RWPE1 (cell line): ENCODE measurements around the gene PRDX1.
"Not testable (repeated sequence)": the region's sequence is repeated elsewhere in the genome, so short reads cannot be mapped to it uniquely, and the experiment has no call there.

ENCODE experiments used
- CTCF ChIA-PET: fragments of 350-600 bp; sonication (Branson Sonifier 250); formaldehyde crosslinking; extraction: SDS; loops from one replicate; lab custom pipeline; 2021; lab: Yijun Ruan, JAX
- POLR2A ChIA-PET: fragments of 400-600 bp; formaldehyde crosslinking; extraction: SDS; loops from one replicate; lab custom pipeline; 2020; ENCODE audit warnings: antibody characterized with exemption; ENCODE audit not compliant: low non-redundant PET; lab: Yijun Ruan, JAX
- DNase-seq: peaks from one replicate; pipeline ENCODE4 v3.0.0; 2012; ENCODE audit warnings: low spot score
- H3K27ac ChIP-seq: fragments of 450-650 bp; 2 replicates; pipeline ENCODE4 v1.5.1; 2017
- TF ChIP-seq, protein P1 (sequence below): fragments of 450-650 bp; conservative IDR thresholded peaks from 2 replicates; pipeline ENCODE4 v1.5.1; 2017; ENCODE audit warnings: low read depth, mild to moderate bottlenecking

PRDX1 gene

DNA sequence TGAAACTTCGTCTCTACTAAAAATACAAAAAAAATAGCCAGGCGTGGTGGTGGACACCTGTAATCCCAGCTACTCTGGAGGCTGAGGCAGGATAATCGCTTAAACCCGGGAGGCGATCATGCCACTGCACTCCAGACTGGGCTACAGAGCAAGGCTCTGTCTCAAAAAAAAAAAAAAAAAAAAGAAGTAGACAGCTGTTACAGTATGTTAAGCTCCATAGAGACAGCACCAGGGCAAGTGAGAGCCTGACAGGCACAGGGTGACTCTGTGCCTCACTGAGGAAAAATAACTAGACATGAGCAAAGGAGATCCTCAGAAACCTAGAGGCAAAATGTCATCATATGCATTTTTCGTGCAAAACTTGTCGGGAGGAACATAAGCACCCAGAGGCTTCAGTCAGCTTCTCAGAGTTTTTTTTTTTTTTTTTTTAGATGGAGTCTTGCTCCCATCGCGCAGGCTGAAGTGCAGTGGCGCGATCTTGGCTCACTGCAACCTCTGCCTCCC, 9.0 kb upstream of the PRDX1 start:
- DNase-seq: no peak
- H3K27ac ChIP-seq: no peak overlapping the region
- ChIA-PET POLR2A (interaction anchor here (0.6 kb wide), 1 partner anchor 190 kb away, joined by 5 read pairs; no protein-coding TSS in a partner anchor), CTCF (interaction anchor here (0.6 kb wide), 1 partner anchor 29 kb away, joined by 3 read pairs; no protein-coding TSS in a partner anchor)
- TF ChIP-seq, protein P1, sequence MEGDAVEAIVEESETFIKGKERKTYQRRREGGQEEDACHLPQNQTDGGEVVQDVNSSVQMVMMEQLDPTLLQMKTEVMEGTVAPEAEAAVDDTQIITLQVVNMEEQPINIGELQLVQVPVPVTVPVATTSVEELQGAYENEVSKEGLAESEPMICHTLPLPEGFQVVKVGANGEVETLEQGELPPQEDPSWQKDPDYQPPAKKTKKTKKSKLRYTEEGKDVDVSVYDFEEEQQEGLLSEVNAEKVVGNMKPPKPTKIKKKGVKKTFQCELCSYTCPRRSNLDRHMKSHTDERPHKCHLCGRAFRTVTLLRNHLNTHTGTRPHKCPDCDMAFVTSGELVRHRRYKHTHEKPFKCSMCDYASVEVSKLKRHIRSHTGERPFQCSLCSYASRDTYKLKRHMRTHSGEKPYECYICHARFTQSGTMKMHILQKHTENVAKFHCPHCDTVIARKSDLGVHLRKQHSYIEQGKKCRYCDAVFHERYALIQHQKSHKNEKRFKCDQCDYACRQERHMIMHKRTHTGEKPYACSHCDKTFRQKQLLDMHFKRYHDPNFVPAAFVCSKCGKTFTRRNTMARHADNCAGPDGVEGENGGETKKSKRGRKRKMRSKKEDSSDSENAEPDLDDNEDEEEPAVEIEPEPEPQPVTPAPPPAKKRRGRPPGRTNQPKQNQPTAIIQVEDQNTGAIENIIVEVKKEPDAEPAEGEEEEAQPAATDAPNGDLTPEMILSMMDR: no peak

- H3K27ac ChIP-seq: no peak overlapping the region
- DNase-seq: no peak
- CTCF ChIA-PET: interaction anchor here (0.7 kb wide), 1 partner anchor 78 kb away, joined by 4 read pairs; no protein-coding TSS in a partner anchor
- TF ChIP-seq, protein P1: no peak
- POLR2A ChIA-PET: no interaction called here
Measured at GRCh38 chr1:45526135-45526644, 4.5 kb upstream of the PRDX1 start.

DNA sequence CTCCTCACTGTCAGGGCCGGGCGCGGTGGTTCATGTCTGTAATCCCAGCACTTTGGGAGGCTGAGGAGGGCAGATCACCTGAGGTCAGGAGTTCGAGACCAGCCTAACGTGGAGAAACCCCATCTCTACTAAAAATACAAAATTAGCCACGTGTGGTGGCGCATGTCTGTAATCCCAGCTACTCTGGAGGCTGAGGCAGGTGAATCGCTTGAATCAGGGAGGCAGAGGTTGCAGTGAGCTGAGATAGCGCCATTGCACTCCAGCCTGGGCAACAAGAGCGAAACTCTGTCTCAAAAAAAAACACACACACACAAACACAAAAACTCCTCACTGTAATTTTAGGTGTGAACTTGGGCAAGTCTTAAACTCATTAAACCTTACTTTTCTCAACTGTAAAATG, 2.3 kb upstream of the PRDX1 start:
- H3K27ac ChIP-seq, DNase-seq, CTCF ChIA-PET, POLR2A ChIA-PET: not testable (repeated sequence)

GRCh38 chr1:45523516-45523915, 1.8 kb upstream of the PRDX1 start:
- CTCF ChIA-PET, POLR2A ChIA-PET, DNase-seq, H3K27ac ChIP-seq: not testable (repeated sequence)

GRCh38 chr1:45522324-45523104, 830 bp upstream of the PRDX1 start:
- H3K27ac ChIP-seq: peak overlapping the region; percentile 87
- ChIA-PET POLR2A (interaction anchor here (0.6 to 1.4 kb wide), 7 partner anchors 10 to 182 kb away, joined by 3 to 17 read pairs (median 5); partner anchors contain the start of genes AKR1A1, MUTYH and TOE1), CTCF (interaction anchor here (0.5 kb wide), 1 partner anchor 219 kb away, joined by 7 read pairs; no protein-coding TSS in a partner anchor)
- no peak for DNase-seq
- TF ChIP-seq, protein P1: no peak

- DNase-seq, CTCF ChIA-PET: not testable (repeated sequence)
Measured at GRCh38 chr1:45519774-45520173, 1.9 kb downstream of the PRDX1 start.

DNA sequence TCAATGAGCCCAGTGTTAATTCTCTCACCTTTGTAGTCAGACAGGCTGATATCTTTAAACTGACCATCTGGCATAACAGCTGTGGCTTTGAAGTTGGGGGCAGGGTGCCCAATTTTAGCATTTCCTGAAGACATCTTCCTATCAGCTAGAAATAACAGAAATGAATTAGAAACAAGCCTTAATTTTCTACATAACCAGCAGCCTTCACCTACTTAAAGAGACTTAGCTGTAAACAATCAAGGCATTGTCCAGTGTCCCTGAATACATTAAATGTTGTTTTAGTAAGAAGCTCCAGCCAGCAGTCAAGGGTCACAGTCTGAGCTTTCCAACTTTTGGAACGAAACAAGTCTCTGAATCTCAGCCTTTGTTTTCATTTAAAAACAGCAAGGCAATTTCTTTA, 2.8 kb downstream of the PRDX1 start:
- H3K27ac ChIP-seq: no peak overlapping the region
- DNase-seq: no peak
- POLR2A ChIA-PET: interaction anchor here (0.6 kb wide), 1 partner anchor 40 kb away, joined by 3 read pairs; no protein-coding TSS in a partner anchor
- TF ChIP-seq, protein P1: no peak
- CTCF ChIA-PET: no interaction called here

More at GRCh38 chr1:45519774-45520173, 1.9 kb downstream of the PRDX1 start:
- H3K27ac ChIP-seq: peak overlapping the region; percentile 63
- POLR2A ChIA-PET: interaction anchor here (1.1 kb wide), 1 partner anchor 8 kb away, joined by 16 read pairs; no protein-coding TSS in a partner anchor

GRCh38 chr1:45518366-45518765, 3.3 kb downstream of the PRDX1 start:
- POLR2A ChIA-PET: interaction anchor here (0.6 kb wide), 1 partner anchor 41 kb away, joined by 3 read pairs; no protein-coding TSS in a partner anchor
- CTCF ChIA-PET: interaction anchor here (1.9 kb wide), 1 partner anchor 51 kb away, joined by 5 read pairs; no protein-coding TSS in a partner anchor
- DNase-seq: not testable (repeated sequence)
- H3K27ac ChIP-seq: peak overlapping the region; percentile 30
